Stimulated activated CD8-positive, alpha-beta memory T cell treated with anti-CD3 and anti-CD28 coated beads, Interleukin-7, amount 100 ng/mL, for 1 hour (primary cell): ENCODE measurements around the gene DNLZ.
"Not testable (repeated sequence)": the region's sequence is repeated elsewhere in the genome, so short reads cannot be mapped to it uniquely, and the experiment has no call there.

Experiments
- DNase-seq, 2 donors: peaks; one replicate each; pipeline ENCODE4 v3.0.0-alpha.2; 2020; ENCODE audit warnings: low read depth in 2 of 2

The DNLZ gene

GRCh38 chr9:136331030-136331429 is 32.5 kb downstream of the DNLZ start:
- DNase-seq: no peak

DNA sequence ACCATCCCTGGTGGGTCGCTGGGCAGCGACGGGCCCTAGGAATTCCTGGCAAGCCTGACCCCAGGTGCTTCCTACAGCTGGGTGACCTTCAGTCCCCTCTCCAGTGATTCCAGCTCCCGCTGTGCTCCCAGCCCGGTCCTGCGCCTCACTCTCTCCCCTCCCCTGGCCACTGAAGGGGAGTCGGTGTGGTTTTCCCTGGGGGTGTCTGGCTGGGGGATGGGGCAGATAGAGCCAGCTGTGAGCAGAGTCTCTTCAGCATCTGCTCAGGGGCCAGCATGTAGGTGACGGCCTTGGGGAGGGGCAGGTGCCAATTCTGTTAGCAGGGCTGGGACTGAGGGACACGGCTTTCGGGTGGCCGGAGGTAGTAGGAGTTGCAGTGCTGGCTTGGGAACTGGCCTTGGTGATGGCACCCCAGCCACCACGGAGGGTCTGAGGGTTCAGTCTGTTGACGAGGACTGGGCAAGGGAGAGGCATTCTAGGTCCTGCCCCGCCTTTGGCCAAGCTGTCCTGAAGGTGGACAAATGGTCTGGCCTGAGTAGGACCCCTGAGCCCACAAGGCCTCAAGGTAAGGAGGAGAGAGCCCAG is 33.0 kb downstream of the DNLZ start:
- no peak for DNase-seq

DNA sequence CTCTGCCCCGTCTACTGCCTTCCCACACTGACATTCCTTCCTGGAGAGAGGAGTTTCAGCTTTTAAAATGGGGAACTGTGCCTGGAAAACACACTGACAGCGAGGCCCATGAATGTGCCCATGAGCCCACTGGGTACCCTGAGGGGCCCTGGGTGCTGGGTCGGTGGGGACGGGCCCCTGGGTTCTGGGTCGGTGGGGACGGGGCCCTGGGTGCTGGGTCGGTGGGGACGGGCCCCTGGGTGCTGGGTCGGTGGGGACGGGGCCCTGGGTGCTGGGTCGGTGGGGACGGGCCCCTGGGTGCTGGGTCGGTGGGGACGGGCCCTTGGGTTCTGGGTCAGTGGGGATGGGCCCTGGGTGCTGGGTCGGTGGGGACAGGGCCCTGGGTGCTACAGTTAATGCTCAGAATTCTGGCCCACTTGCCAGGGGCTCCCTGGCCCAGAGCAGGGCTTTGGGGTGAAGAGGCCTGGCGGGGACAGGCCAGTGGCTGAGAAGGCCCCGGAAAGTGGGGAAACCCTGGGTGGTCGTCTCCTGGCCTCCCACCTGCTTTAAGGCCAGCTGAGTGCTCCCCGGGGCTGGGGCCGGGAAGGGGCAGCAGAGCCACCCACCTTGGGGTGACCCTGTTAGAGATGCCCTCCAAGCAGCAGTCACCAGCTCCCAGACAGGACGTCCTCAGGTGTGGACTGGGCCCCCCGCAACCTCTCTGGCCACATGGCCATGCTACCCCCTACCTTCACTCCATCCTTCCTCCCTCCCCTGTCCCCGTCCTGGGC is 33.7 kb downstream of the DNLZ start:
- DNase-seq: no peak

- no peak for DNase-seq
Measured at GRCh38 chr9:136329211-136329627, 34.3 kb downstream of the DNLZ start.

DNA sequence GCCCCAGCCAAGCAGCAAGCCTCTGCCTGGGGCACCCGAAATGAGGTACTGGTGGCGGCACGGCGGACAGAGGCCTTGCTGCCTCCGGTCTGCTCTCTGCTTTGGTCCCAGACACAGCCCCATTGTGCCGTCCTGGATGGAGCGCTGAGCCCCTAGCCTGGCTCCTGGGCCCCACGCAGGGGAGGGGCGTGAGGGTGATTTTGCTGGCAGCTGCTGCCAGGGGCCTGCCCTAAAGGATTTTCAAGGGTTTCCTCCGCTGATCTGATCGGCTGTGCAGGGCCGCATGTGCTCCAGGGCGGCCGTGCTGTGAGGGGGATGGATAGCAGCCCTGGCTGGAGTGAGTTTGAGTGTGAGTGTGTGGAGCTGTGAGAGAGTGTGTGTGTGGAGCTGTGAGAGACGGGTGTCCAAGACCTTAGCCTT is 34.9 kb downstream of the DNLZ start:
- no peak for DNase-seq

- no peak for DNase-seq
Measured at GRCh38 chr9:136328011-136328621, 35.4 kb downstream of the DNLZ start.

GRCh38 chr9:136327304-136327974 is 36.1 kb downstream of the DNLZ start, which contains the start of gene GPSM1:
TSS of gene GPSM1 (plus strand) at chr9:136327539. CDS start at chr9:136327696, 157 bp downstream.
- DNase-seq: no peak

DNA sequence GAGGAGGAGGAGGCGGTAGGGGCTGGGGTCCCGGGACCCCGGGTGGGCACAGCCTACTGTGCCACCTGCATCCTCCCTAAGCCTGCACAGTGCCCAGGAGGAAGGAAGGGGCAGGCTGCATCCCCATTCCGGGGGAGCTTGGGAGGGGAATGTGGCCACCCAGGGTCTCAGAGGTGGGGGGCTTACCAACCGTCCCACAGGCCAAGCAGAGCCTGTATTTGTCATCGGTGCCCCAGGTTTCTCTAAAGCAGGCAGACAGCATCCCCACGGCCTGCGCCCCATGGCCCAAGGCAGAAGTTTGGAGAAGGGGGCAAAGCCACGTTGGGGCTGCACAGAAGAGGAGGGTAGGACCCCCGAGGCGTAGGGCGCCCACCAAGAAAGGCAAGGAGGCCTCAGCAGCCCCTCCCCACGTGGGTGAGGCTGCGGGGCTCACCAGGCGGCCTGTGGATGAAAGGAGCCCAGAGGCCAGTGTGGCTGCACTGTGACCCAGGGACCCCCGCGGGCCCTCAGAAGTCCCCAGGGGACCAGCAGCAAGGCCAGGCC is 36.7 kb downstream of the DNLZ start:
- DNase-seq: no peak

DNA sequence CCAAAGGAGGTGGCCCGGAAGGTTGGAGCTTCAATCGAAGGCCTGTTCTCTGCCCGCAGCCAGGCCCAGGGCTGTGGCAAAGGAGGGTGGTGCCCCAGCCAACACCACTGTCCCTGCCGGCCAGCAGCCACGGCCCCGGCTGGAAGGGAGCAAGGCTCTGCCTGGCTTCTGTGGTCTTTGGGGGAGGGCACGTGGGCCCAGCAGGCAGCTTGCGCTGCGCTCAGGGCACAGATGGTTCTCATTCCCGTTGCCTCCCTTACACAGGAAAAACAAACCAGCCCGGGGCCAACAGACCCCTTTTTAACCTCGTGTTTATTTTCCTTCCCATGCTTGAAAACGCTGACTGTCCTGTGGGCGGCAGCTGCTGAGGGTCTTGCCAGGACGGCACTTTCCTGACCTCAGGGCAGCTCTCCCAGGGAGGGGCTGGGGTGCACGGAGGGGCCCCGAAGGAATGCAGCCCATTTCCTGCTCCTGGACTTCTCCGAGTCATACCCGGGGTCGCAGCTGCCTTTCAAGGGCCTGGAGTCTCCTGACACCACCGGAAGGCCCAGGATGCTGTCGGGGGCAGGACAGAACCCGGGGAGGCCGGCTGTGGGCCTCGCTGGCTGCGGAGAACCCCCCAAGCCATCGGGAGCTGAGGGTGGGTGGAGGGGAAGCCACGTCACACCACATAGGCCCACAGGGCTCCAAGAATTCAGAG is 37.3 kb downstream of the DNLZ start:
- no peak for DNase-seq

- no peak for DNase-seq
Measured at GRCh38 chr9:136325358-136325757, 38.2 kb downstream of the DNLZ start.

DNA sequence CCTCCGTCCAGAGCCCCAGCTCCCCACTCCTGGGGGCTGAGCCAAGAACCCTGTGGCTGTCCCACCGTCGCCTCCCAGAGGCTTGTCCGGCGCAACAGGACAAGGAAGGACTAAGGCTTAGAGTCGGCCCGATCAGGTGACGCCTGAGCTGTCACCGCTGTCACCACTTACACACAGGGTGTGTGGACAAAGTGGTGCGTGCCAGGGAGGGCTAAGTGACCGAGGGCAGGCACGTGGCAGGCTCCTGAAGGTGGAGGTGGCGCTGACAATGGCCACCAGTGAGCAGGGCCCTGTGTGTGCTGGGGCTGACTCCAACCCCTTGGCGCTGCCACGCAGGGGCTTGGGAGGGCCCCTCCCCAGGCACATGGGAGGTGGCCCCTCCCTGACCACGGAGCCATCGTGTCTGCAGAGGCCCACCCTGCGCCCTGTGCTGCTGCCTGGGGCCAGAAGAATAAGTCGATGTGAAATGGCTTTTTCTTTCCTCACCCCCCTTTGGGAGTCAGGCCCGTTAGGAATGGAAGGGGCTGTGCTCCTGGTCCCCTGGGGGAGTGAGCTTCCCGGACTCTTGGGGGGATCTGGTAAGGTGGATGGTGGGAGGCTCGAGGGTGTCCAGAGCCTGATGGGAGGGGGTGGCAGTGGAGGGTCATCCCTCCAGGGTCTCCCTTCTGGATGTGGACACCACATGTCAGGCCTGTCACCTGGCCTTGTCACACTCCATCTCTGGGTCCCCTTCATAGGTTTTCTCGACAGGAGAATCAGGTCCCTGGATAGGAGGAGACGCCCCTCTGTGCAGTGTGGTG is 38.8 kb downstream of the DNLZ start:
- no peak for DNase-seq

GRCh38 chr9:136323371-136323789 is 40.2 kb downstream of the DNLZ start:
- no peak for DNase-seq

GRCh38 chr9:136322756-136323330 is 40.7 kb downstream of the DNLZ start:
- no peak for DNase-seq

DNA sequence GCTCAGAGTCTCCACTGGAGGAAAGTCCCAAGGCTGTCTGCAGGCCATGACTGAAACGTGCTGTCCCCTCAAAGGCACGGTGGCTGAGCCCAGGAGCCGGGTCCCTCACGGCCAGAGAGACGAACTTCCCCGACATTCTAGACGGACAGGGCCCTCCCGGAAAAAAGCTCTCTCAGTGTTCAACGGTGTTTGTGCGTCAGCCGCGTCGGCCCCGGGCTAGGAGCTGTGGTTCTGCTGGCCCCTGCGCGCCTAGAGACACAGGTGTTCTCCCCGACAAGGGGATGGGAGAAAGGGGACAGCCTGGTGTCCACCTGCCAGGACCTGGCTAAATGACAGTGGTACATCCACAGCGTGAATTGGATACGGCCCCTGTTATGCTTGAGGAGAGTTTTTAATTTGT is 42.0 kb downstream of the DNLZ start:
- no peak for DNase-seq

- DNase-seq: not testable (repeated sequence)
Measured at GRCh38 chr9:136320972-136321371, 42.6 kb downstream of the DNLZ start.

GRCh38 chr9:136319955-136320354 is 43.6 kb downstream of the DNLZ start:
- DNase-seq: not testable (repeated sequence)

DNA sequence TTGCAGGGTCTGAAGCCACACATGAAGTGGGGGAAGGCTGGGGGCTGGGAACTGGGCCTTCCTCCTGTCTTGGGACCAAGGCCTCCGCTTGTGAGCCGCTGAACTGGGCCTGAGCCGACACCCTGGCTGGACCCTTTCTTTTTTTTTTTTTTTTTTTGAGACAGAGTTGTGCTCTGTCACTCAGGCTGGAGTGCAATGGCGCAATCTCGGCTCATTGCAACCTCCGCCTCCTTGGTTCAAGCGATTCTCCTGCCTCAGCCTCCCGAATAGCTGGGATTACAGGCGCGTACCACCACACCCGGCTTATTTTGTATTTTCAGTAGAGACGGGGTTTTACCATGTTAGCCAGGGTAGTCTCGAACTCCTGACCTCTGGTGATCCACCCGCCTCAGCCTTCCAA is 44.3 kb downstream of the DNLZ start:
- not testable (repeated sequence) for DNase-seq

DNA sequence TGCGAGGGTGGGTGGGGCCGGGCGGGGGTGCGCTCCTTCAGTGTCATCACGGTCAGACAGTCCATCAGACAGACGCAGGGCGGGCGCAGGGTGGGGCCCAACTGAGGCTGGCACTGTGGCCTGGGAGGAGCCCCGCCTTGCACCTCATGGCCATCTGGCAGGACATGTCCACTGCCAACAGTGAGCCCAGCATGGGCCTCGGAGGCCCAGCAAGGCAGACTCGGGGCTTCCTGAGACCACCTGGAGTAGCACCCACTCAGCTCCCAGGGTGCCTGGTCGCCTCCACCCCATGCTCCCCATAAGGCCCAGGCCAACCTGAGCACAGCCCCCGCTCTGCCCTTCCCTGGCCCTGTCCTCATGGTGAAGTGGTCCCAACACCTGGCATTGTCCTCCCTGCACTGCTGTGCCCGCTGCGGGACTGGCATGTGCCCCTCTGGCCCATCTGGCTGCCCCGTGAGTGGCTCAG is 44.7 kb downstream of the DNLZ start:
- DNase-seq: no peak

DNA sequence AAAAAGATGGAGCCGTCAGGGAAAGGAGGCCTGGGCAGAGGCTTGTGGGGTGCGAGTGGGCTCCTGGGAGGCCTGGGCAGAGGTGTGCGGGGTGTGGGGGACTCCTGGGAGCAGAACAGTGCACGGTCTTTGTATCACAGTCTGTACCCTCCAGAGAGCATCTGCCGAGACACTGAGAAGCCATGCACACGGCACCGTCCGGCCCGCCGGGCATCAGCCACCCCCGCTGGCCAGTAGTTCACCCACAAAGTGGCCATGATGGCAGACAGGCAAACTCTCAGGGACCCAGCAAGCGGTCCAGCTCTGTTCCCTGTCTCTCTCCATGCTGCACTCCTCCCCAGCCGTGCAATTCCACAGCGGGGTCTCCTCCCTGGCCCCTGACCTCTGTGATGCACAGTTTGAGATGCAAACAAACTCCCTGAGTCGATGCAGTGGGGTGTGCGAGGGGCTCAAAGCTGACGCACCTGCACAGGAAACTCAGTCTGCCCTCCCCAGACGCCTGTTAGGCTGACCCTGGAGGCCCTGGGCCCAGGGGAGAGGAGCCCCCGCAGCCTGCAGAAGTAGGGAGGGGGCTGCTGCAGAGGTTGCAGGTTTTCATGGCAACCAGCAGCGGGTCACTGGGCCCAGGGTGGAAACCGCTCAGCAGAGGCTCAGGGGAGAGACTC is 45.3 kb downstream of the DNLZ start:
- DNase-seq: no peak

DNA sequence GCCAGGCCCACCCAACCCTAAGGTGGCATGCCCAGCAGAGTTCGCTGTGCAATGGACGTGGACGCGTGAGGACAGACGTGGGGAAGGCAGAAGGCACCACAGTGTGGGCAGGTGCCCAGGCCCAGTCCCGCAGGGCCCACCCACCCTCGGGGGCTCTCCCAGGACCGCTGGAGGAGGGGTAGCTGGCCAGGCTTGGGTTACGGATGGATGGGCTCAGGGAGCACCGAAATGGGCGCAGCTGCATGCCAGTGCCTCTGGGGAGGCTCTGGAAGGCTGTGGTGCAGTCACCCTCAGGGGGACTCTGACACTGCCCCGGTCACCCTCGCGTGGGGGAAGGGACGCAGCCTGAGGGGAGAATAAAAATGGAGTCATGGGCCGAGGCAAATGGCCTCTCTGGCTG is 45.8 kb downstream of the DNLZ start:
- DNase-seq: no peak
